Non-pigmented ciliary epithelial cell (primary cell): ENCODE results near the gene DNAI2.

Experiments used
- DNase-seq: peaks from one replicate; pipeline ENCODE4 v3.0.0-alpha.2; 2010; ENCODE audit warnings: low read depth

DNAI2 gene

DNA sequence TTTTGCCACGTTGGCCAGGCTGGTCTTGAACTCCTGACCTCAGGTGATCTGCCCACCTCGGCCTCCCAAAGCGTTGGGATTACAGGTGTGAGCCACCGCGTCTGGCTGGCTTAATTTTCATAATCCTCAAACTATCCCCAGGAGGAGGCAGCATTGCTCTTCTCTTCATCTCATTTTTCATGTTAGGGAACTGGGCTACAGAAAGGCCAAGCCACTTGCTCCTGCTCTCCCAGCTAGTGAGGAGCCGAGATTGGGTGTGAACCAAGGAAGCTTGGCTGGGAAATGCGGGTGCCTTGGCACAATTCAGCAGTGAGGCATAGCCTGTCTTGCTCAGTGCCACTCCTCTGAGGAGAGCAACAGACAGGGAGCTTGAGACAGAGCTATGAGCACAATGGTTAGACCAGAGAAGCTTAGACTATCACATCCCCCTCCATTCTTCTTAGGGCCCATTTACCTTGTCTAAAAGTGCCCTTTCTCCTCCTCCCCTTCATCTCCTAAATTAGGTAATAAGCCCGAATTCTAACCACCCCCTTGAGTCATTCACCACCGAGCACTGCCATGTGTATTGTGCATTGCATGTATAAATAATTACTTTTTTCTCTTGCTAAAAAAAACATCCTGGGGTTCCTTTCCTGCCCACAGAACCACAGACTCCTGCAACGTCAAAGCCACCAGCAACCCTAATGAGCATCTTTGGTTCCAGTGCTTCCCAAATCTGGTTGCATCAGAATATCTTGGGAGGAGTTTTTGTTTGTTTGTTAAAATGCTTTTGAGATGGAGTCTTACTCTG is 32.0 kb downstream of the DNAI2 start:
- DNase-seq: no peak

DNA sequence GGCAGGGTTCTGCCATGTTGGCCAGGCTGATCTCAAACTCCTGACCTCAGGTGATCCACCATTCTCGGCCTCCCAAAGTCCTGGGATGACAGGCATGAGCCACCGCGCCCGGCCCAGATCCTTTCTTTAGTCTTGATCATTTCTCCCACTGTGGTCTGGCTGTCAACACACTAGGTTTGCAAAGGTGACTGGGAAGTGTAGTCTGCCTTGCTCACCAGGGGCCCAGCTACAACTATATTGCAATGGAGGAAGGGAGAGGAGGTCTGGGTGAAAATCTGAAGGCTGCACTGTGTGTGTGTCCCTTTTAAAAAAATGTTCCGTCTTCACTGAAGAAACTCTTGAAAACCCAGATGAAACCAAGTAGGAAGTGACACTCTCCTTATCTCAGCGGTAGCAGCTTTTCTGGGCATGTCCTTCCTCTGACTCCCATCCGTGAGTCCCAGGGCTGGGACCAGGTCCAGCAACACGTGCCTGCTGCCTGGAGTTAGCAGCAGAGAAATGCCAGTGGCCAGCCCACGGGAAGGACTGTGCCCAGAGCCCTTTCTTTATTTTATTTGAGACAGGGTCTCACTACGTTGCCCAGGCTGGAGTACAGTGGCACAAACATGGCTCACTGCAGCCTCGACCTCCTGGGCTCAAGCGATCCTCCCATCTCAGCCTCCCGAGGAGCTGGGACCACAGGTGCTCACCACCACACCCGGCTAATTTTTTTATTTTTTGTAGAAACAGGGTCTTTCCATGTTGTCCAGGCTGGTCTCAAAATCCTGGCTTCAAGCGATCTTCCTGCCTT is 34.1 kb downstream of the DNAI2 start:
- no peak for DNase-seq

DNA sequence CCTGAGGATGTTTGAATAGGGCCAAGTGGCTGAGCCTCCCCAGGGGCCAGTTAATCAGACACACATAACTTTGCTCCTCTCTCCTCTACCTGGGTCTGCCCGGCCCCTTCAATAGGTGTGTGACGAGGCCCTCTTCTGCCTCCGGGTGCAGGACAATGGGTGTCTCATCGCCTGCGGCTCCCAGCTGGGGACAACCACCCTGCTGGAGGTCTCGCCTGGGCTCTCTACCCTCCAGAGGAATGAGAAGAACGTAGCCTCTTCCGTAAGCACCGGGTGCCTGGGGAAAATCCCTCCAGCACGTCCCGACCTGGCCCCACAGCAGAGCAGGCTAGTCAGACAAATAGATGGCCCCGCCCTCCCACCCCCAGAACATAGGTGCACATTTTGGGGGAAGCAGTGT is 35.9 kb downstream of the DNAI2 start:
- DNase-seq: no peak

DNA sequence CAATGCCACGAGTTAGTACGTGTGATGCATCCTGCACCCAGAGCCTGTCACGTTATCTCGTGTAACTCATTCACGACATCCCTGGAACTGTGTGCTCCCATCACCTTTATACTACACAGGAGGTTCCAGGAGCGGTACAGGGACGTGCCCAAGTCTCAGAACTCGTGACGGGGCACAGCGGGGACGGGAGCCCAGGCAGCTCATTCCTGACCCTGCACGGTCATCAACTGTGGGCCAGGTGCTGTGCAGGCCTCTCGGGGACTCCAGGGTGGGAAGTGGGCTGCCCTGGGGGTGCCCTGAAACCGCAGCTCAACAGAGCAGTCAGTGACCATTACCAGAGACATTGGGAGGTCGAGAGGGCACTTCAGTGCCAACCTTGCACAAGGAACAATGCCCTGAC is 40.8 kb downstream of the DNAI2 start:
- DNase-seq: no peak

DNA sequence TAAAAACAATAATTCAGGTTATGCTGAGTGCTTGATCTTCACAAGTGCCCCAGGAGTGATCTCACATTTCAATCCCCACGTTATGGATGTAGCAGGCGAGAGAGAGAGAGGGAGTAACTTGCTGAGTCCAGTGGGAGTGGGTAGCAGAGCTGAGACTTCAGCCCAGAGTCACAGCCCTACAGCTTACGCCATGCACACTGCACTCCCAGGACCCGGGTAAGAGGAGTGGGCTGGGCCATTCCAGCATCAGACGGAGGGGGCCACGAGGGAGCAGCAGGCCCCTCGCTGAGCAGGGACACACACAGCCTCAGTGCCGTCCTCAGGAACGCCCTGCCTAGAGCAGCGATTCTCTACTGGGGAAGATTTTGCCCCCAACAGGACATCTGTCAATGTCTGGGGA is 42.2 kb downstream of the DNAI2 start:
- DNase-seq: no peak

DNA sequence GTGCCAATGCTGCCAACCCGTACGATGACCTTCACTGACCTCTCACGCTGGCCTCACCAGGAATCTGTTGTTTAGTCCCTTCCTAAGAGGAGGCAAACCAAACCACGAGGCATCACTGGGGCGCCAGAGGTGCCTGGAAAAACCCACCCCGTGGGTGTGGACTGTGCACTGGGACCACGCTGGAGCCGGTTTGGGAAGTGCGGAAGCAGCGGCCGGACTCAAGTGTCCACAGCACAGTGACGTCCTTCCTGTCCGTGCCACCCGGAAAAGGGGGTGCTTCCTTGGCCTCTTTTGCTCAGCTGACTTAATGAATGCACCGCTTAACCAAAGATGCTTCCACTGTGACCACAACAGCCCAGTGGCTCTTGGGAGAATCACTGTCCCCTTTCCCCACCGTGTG is 43.0 kb downstream of the DNAI2 start:
- DNase-seq: no peak

DNA sequence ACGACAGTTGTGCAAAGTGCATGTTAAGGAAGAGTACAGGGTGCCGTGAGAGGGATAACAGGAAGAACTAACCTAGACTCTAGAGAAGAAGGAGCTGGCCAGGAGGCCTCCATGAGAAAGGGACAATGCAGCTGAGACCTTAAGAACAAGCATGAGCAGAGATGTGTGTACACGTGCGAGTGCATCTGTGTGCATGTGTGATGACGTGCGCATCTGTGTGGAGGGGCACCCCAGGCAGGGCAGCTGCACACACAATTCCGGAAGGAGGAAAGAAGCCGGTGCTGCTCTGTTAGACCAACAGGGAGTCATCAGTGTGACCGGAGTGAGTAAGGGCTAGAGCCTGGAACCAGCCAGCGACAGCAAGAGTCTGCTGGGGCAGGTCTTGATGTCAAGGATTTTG is 44.4 kb downstream of the DNAI2 start:
- no peak for DNase-seq

DNA sequence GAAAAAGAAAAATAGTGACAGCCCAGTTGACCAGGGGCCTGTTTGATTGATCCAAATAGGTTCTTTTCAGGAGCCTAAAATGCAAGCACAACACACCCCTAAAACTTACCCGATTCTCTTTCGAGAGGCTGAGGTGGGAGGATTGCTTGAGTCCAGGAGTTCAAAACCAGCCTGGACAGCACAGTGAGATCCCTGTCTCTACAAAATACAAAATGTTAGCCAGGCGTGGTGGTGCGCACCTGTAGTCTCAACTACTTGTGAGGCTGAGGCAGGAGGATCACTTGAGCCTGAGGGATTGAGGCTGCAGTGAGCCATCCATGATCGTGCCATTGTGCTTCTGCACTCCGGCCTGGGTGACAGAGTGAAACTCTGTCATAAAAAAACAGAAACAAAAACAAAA is 50.5 kb downstream of the DNAI2 start:
- DNase-seq: no peak

DNA sequence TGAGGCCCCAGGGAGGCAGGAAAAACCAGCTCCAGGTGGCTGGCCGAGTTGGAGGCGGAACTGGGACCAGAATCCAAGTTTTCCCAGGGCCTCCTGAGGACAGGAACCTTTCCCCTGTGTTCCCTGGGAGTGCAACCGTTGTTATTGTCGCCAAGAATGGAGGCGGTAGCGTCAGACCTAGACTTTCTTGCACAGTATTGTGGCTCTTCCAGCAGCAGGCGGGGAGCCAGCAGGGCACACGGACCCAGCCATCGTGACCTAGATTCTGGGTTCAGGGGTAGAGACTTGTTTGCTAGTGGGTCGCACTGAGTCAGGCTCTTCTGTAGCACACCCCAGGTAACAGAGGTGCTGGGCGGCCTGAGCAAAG is 51.3 kb downstream of the DNAI2 start:
- DNase-seq: no peak

DNA sequence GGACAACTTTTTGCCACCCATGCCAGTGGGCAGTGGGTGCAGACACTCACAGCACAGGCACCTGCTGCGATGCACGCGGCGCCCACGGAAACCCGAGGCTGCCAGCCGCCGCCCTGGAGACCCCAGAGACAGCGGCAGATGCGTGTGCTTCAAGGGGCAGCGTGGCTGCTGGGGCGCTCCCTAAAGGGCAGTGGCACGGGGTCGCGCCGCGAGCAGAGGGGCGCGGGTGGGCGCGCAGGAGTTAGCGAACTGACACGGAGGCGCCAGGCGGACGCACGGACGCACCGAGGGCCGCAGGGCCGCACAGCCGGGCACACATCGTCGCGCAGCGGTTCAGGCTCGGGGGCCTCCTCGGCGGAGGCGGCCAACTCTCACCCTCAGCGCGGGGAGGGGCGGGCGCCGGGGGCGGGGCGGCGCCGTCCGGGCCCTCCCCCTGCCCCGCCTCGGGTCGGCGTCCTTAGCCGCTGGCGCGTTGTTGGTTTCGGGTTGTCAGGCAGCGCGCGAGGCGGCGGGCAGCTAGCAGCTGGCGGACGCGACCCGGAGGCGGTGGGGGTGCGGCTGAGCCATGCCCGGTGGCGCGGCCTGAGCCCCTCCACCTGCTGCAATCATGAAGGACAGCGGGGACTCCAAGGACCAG is 51.8 kb downstream of the DNAI2 start, which contains the start of gene KIF19:
TSS of gene KIF19 (plus strand) at position 484 of the 637 bp plus-strand sequence. CDS start at position 608, 124 bp downstream.
- DNase-seq: no peak

DNA sequence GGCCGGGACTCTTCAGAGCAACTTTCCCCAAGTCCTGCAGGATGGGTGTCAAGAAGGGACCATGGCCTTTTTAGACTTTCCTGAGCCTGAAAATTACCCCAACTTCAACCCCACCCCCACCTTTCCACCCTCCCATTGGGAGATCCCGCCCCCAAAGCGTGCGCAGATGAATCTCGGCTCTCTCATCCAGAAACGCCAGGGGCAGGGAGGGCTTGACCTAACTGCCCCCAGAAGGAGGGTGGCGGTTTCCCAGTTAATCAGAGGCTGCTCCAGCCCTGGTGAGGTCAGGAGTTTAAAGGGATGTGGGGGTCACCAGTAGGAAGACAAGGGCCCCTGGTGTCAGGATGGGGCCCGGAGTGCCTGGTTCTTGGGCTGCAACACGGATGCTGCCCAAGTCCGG is 52.5 kb downstream of the DNAI2 start:
- no peak for DNase-seq

DNA sequence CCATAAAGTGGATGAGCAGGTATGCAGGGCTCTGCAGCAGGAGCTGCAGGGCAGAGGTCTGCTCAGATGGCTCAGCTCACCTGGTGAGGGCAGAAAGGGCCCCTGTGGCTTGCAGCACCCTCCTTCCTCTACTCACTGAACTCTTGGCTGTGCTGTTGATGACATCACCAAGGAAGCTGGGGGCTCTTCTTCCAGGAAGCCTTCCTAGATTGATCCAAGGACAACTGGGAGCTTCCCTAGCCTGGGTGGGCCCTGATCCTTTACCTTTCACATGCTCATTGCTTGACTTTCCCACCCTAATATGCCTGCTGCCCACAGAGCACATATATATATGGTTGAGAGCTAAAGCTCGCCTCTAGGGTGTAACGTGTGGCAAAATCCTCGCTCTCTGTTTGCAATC is 54.5 kb downstream of the DNAI2 start:
- no peak for DNase-seq

DNA sequence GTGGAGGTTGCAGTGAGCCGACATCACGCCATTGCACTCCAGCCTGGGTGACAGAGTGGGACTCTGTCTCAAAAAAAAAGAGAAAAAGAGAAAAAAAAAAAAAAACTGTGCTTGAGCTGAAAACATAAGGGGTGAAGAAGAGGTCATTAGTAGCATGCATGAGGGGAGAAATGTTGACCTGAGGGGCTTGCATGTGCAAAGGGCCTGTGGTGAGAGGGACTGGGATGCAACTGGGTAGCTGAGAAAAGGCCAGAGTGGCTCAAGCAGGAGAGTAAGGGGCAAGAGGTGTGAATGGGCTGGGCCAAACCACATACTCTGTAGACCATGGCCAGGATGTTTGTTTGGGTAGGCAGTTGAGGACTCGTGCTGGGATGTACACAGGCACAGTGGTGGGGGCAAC is 55.3 kb downstream of the DNAI2 start:
- DNase-seq: no peak

DNA sequence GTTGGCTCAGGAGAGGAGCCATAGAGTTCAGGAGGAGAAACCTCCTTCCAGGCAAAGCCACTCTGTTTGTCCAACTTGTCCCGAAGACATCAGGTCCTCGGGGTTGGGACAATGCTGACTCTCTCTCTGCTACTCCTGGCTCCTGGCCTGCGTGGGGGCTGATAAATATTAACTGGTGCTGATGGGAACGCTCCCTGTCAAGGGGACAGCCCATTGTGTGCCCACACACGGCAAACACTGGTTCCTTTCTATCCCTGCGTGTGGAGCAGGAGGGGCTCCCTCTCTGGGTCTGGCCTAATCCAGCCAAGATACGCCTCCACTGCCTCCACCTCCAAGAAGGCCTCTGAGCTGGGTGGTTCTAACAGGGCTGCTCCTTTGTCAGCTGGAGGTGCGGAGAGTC is 56.4 kb downstream of the DNAI2 start:
- no peak for DNase-seq

DNA sequence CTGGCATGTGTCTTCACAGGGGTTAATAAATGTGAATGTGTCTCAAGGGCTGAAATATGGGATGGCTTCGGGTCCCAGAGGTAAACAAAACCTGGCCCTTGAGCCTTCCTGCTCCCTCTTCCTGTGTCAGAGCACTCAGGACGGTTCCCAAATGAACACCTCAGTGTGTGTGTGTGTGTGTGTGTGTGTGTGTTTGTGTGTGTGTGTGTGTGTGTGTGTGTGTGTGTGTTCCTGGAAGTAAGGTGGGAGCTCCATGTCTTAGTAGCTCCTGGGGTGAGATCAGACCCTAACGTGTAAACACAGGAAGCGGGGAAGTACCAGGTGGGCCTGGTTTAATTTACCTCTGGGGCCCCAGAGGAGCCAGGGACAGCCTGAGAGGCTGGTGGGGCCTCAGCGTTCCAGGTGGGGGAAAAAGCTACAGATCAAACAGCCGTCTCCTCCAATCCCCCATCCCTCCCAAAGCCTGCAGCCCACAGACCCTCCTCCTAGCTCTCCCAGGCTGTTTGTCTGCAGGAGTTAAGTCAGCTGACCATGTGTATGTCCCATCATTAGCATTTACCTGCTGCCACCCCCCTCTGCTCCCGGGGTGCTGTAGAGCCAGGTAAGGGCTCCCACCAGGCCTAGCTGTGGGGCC is 58.1 kb downstream of the DNAI2 start:
- DNase-seq: no peak

DNA sequence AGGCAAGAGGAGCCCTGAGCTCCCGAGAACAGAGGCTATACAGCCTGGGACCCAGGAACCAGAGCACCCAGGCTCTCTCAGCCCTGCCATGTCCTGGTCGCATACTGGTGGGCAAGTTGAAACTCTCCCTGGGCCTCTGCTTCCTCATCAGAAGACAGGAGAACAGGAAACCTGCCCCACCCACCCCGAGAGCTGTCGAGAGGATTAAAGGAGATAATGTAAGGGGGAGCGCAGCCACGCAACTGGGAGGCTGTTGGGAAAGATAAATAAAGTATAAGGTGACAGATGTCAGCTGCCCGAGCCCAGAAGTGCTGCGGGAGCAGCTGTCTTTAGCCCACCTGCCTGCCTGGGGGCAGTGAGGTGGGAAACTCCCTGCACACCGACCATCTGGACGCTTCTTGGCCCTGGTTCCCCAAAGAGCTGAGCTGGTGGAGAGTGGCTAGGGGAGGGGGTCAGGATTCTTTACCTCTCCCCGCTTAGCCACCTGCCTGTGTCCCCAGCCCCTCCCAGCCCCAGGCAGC is 58.8 kb downstream of the DNAI2 start:
- no peak for DNase-seq

DNA sequence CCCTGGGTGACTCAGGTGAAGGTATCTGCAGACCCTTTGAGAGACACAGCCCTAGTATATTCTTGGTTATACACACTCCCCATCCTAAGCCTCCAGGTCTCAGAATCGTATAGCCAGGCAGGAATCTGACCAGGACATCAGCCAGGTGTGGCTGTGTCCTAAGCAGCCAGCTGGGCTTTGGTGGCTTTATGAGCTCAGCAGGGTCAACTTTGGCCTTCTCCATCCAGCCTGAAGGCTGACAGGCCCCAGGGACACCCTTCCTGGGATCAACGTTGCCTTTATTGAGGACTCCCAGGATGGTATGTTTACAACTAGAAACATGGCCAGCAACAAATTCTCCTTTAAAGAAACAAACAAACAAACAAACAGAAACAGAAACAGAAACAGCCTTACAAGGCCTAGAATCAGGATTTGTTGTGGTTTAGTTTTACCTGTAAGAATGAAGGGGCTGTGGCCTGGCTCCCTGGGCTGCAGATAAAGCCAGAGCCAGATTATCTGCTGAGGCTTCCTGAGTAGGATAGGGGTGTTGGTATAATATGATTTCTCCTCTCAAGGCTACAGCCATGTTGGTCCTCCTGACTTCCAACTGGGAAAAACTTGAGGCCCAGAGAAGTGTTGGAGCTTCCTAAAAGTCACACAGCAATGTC is 60.5 kb downstream of the DNAI2 start:
- no peak for DNase-seq

DNA sequence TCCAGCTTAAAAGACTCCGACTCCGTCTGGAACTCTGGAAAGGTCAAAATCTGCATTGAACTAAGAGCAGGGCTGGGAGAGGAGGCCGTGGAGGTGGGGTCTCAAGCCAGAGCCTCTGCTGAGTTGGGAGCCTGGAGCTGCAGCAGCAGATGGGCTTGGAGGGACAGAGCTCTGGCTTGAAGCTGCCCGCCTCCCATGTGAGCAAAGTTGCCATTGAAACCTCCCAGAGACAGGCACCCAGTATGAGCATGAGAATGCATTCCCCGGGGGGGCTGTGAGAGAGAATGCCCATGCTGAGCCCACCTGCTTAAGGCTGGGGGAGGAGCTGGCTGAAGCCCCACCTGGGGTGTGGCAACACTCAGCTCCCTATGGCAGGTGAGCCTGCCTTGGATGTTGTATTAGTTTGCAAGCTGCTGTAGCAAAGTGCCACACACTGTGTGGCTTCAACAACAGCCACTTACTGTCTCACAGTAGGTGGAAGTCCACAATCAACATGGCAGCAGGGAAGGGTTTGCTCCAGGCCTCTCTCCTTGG is 61.6 kb downstream of the DNAI2 start:
- DNase-seq: no peak

DNA sequence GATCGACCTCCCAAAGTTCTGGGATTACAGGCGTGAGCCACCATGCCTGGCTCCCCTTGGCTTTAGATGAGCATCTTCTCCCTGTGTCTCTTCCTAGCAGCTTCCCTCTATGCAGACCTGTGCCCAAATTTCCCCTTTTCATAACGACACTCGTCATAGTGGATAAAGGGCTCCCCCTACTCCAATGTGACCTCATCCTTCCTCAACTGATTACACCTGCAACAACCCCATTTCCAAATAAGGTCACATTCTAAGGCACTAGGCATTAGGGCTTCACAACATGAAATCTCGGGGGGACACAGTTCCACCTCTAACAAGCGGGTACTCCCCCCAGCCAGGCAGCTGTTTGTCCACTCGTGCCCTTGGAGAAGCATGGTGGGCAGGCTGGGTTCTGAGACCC is 62.3 kb downstream of the DNAI2 start:
- no peak for DNase-seq

DNA sequence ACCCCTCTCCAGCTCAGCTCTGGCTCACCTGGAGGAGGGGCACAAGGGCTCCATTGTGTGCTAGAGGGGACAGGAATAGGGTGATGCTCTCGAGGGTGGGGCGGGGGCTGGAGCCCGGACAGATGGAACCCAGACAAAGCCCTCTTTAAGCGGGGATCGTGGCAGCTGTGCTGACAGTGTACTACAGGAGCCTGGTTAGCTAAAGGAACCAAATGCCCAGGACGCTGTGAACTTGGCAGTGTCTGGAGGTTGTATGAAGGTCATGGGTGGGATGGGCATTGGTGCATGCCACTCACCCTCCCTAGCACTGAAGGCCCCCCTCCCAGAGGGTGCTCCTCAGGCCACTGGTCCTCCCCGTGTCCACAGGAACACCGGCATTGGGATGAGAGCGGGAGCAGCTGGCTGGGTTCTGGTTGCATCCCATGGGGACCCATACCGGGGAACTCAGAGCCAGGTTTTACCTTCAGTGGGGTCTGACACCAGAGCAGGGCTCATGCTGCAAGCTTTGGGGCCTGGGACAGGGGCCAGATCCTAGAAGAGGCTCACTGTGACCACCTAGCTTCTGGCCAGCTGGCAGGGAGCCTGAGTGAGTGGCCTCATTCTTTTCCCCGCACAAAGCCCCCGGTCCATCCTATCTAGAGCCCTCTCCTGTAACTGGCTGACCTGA is 63.9 kb downstream of the DNAI2 start:
- DNase-seq: no peak
